C4-2B (cell line): ENCODE results near the gene LAPTM5.

Experiments used
- H3K27ac ChIP-seq: fragments of 450-650 bp; 2 replicates; pipeline ENCODE4 v1.5.1; 2017
- CTCF ChIP-seq: fragments of 450-650 bp; conservative IDR thresholded peaks from 2 replicates; pipeline ENCODE4 v1.5.1; 2017; ENCODE audit warnings: mild to moderate bottlenecking
- ZFX ChIP-seq: fragments of 450-650 bp; IDR thresholded peaks from 2 replicates; pipeline ENCODE4 v1.6.1; 2017

Gene LAPTM5

GRCh38 chr1:30724175-30724574, 33.4 kb downstream of the LAPTM5 start:
- TF ChIP-seq ZFX (no peak), CTCF (no peak)
- no peak overlapping the region for H3K27ac ChIP-seq

GRCh38 chr1:30723331-30723755, 34.2 kb downstream of the LAPTM5 start, which contains the start of gene MATN1:
Gene MATN1 (minus strand): TSS chr1:30723585. CDS start chr1:30723551, 34 bp downstream.
- no peak within 1 kb of the TSS for H3K27ac ChIP-seq
- no peak for TF ChIP-seq ZFX
- TF ChIP-seq CTCF: no peak

- TF ChIP-seq ZFX (no peak), CTCF (no peak)
- H3K27ac ChIP-seq: no peak overlapping the region
Measured at GRCh38 chr1:30721812-30722537, 35.6 kb downstream of the LAPTM5 start.

- TF ChIP-seq ZFX (no peak), CTCF (no peak)
- H3K27ac ChIP-seq: no peak overlapping the region
Measured at GRCh38 chr1:30721341-30721793, 36.2 kb downstream of the LAPTM5 start.

GRCh38 chr1:30720271-30721223, 37.0 kb downstream of the LAPTM5 start:
- TF ChIP-seq CTCF (no peak), ZFX (no peak)
- no peak overlapping the region for H3K27ac ChIP-seq

GRCh38 chr1:30719406-30720270, 37.9 kb downstream of the LAPTM5 start:
- H3K27ac ChIP-seq: peak overlapping the region; percentile 81
- TF ChIP-seq CTCF: peak; percentile 73
- no peak for TF ChIP-seq ZFX
